ENCODE results near the gene RUNDC3A.

GRCh38 chr17:44260296-44260695, 48.1 kb upstream of the RUNDC3A start:
- TF ChIP-seq CTCF (IDR thresholded peaks at IDR 0.05) = no peak
- no peak for TF ChIP-seq EZH2 (IDR thresholded peaks at IDR 0.05)
